ENCODE data around the gene TSPAN9.

DNA sequence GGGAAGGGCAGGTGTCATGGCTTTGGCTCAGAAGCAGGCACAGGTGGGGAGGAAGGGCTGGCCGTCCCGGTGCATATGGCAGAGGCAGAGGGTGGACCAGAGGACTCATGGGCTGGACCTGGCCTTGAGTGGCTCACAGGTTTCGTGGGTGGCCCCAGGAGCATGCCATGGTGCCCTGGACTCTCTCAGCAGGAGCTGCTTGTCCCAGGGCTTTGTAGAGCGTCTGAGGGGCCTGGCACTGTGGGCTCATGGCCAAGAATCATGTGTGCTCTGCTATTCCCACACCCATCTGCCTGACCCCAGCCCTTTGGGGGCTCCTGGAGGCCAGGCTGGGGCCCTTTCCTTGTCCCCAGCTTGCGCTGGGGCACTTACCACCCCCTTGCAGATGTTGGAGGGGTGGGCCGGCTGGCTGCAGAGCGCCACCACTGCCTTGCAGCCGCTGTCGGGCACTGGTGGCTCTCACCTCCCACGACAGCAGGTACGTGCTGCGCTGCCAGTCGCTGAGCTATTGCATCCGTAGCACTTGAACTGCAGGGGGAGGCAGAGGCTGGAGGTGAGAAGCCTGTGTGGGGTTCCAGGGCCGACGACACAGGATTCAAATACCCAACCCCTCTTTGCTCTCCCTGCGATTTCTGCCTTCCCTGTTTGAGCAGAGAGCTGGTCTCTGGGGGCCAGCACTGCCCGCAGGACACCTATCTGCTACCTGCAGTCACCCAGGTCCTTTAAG lies 226.4 kb downstream of the TSPAN9 start:
- TF ChIP-seq, protein P1, sequence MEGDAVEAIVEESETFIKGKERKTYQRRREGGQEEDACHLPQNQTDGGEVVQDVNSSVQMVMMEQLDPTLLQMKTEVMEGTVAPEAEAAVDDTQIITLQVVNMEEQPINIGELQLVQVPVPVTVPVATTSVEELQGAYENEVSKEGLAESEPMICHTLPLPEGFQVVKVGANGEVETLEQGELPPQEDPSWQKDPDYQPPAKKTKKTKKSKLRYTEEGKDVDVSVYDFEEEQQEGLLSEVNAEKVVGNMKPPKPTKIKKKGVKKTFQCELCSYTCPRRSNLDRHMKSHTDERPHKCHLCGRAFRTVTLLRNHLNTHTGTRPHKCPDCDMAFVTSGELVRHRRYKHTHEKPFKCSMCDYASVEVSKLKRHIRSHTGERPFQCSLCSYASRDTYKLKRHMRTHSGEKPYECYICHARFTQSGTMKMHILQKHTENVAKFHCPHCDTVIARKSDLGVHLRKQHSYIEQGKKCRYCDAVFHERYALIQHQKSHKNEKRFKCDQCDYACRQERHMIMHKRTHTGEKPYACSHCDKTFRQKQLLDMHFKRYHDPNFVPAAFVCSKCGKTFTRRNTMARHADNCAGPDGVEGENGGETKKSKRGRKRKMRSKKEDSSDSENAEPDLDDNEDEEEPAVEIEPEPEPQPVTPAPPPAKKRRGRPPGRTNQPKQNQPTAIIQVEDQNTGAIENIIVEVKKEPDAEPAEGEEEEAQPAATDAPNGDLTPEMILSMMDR (IDR thresholded peaks at IDR 0.05; ENCODE audit: insufficient read depth, low read length, poor library complexity, severe bottlenecking), result no peak
- TF ChIP-seq EZH2phosphoT487 (conservative IDR thresholded peaks at IDR 0.05; ENCODE audit: low read length), result no peak

Measured in SU-DHL-6 (cell line).